Heart right ventricle (tissue), 16 donors: ENCODE results near the gene NPR3. TPM values are rescaled to one million over a fixed set of nuclear protein-coding genes. Genes with fewer than 3 reads are reported as not detected.
A peak's percentile ranks its signal among the peaks of the same experiment; 100 is the strongest.

ENCODE experiments used
- ATAC-seq, 8 donors: fragments of 200-7000 bp; cut with Tn5 transposase; one replicate each; pipeline ENCODE4 v1.9.1; 2020; ENCODE audit warnings: mild to moderate bottlenecking in 8 of 8, moderate library complexity in 8 of 8, moderate number of reproducible peaks in 1 of 8
- DNase-seq, 2 donors: peaks; one replicate each; pipeline ENCODE4 v3.0.0-alpha.2; 2020
- H3K27ac ChIP-seq, 10 donors: fragments of 200-600 bp; sonication (generic) in 2 of 10; one replicate each; pipeline versions ENCODE4 v1.5.0 to v1.8.0; 2020 to 2022; ENCODE audit warnings: mild to moderate bottlenecking in 3 of 10
- H3K27me3 ChIP-seq, 7 donors: fragments of 200-600 bp; one replicate each; pipeline ENCODE4 v1.8.0; 2021 to 2022; ENCODE audit warnings: mild to moderate bottlenecking in 2 of 7
- H3K36me3 ChIP-seq, 9 donors: fragments of 200-600 bp; sonication (generic) in 1 of 9; one replicate each; pipeline versions ENCODE4 v1.5.0 to v1.8.0; 2020 to 2022; ENCODE audit warnings: mild to moderate bottlenecking in 2 of 9
- H3K4me1 ChIP-seq, 9 donors: fragments of 200-600 bp; sonication (generic) in 1 of 9; one replicate each; pipeline versions ENCODE4 v1.5.0 to v1.8.0; 2020 to 2022; ENCODE audit warnings: mild to moderate bottlenecking in 4 of 9
- H3K4me3 ChIP-seq, 10 donors: fragments of 200-600 bp; sonication (generic) in 2 of 10; one replicate each; pipeline versions ENCODE4 v1.5.0 to v1.8.0; 2020 to 2022; ENCODE audit warnings: mild to moderate bottlenecking in 7 of 10, moderate library complexity in 2 of 10
- H3K9me3 ChIP-seq, 11 donors: fragments of 200-600 bp in 10 of 11; sonication (generic) in 2 of 11; one replicate each; pipeline versions ENCODE4 v1.5.0 to v1.8.0; 2013 to 2022; ENCODE audit warnings: mild to moderate bottlenecking in 2 of 11, control low read depth in 1 of 11, moderate library complexity in 1 of 11
- WGBS, 2 donors: extraction: QIAGEN DNeasy Blood & Tissue Kit; methylation state at CpG; one replicate each; pipeline ENCODE4 v1.1.7; 2013; ENCODE audit warnings: inconsistent platforms in 1 of 2; 5-methylcytosine and 5-hydroxymethylcytosine counted together
- intact Hi-C, 10 donors: fragments of 100-400 bp; cut with DNase I; formaldehyde crosslinking; loops; one replicate each; pipeline versions ENCODE4 v1.11.1 to v1.14.2; 2022
- polyA plus RNA-seq, 2 donors: library from polyadenylated mRNA; stranded (reverse); fragments of 200-250 nt; gene quantifications; one replicate each; pipeline ENCODE4 v1.2.3, GENCODE V29; 2013
- total RNA-seq, 10 donors: library from RNA; stranded (reverse); fragmentation: NEBNext Ultra II Directional in 3 of 10; extraction: Animal tissue kit (Norgen Biotek cat#: 25700) in 3 of 10; gene quantifications; one replicate each; pipeline versions ENCODE4 v1.2.1 to v1.2.4, GENCODE V29; 2021 to 2023
- TF ChIP-seq, protein P1 (sequence below), 9 donors: fragments of 200-600 bp; sonication (generic) in 2 of 9; IDR thresholded peaks; one replicate each; pipeline versions ENCODE4 v1.5.0 to v1.8.0; 2021 to 2022; ENCODE audit warnings: antibody characterized with exemption in 9 of 9, mild to moderate bottlenecking in 5 of 9, moderate library complexity in 1 of 9
- donor health status: Arrhythmogenic right ventricular cardiomyopathy.
- donor health status: ischemic (EF 13 %, LVEDD 7.1; RV severe dilation, severe dysfunction).
- donor health status: healthy with polysubstance abuse.
- donor health status: DM: no; HTN: yes; CAD: no.
- donor health status: DM: no; HTN: no; CAD: no.
- donor health status: ischemic (EF 25% LVEDD 6.9; RV normal size, moderate dysfunction).
- donor health status: ischemic (EF 25% LVEDD 5.7; RV mildly dilated, moderate dysfunction).
- donor health status: healthy.
- donor health status: DM: yes; HTN: yes; CAD: no.
- donor health status: Ischemic cardiomyopathy.
- donor health status: ischemic (EF 35%, LVEDD 5.7; RV mildly dilated, moderate dysfunction).
- donor health status: nonischemic (EF 11% LVEDD 7.7; RV severe dilation, severe dysfunction).
- donor health status: DM: yes; HTN: yes; CAD: no.
- donor health status: PGD.
- donor health status: ischemic (EF 29% LVEDD 5.4; RV normal size, mild dysfunction).
- donor health status: nonischemic (EF 23%, LVEDD 6.1; RV moderate dilation, normal function).

Gene NPR3
- total and polyA plus RNA-seq, 12 donors, result 6.0 to 135 (median 32.3) TPM

DNA sequence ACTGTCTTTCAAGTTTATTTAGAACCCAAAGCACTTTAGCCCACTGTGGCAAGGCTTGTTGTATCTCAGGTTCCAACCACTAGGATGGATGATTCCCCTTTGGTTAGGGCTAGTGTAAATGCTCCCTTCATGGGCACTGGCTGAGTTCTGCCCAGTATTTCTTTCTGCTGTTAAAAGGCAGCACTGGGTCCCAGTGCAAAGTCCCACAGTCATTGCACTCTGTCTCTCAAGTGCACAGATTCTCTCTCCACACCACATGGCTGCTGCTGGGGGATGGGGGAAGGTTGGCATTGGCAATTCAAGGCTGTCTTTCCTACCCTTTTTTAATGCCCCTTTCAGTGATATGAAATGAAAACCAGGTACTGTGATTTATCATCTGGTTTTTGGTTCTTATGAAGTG lies 7.2 kb upstream of the NPR3 start:
- DNase-seq (no peak), ATAC-seq (no peak)
- peaks cover 0 to 13% (median 0%) of the 10 kb centered on the region in 7 donors for H3K27me3 ChIP-seq
- H3K36me3 ChIP-seq, result no peaks in the 10 kb centered on the region
- no peaks in the 10 kb centered on the region for H3K4me1 ChIP-seq
- TF ChIP-seq, protein P1, sequence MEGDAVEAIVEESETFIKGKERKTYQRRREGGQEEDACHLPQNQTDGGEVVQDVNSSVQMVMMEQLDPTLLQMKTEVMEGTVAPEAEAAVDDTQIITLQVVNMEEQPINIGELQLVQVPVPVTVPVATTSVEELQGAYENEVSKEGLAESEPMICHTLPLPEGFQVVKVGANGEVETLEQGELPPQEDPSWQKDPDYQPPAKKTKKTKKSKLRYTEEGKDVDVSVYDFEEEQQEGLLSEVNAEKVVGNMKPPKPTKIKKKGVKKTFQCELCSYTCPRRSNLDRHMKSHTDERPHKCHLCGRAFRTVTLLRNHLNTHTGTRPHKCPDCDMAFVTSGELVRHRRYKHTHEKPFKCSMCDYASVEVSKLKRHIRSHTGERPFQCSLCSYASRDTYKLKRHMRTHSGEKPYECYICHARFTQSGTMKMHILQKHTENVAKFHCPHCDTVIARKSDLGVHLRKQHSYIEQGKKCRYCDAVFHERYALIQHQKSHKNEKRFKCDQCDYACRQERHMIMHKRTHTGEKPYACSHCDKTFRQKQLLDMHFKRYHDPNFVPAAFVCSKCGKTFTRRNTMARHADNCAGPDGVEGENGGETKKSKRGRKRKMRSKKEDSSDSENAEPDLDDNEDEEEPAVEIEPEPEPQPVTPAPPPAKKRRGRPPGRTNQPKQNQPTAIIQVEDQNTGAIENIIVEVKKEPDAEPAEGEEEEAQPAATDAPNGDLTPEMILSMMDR (IDR thresholded peaks at IDR 0.05), result no peak
- no peak overlapping the region for H3K4me3 ChIP-seq
- peaks cover 0 to 14% (median 0%) of the 10 kb centered on the region in 11 donors for H3K9me3 ChIP-seq
- intact Hi-C loops, result loop anchor here in 6 of 10 donors (10.0 kb wide), 4 partner anchors 151 to 721 kb away; no protein-coding TSS in a partner anchor
- H3K27ac ChIP-seq, result no peak overlapping the region

DNA sequence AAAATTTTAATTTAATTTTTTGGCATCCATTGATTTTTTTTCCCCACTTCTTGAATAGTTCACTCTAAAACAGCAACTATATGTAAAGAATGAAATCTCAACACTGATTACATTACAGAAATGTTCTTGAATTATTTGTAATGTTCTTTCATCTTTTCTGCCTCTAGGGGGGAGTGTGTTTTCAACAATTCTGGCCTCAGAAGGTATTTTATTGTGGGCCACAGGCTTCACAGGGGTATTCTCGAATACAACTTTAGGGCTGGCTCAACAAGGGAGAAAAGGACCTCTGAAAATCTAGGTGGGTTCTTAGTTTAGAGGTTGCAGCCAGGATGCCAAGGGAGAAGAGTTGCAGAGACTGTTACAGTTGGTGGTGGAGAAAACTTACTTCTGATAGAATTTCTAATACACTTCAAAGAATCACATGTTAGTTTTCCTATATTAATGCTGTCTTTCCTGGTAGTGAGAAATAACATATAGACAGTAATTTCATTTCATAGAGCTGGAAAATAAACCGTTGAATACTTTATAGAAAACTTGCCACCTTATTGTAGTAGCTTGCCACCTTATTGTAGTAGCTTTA lies 3.6 kb upstream of the NPR3 start:
- no peaks in the 10 kb centered on the region for H3K36me3 ChIP-seq
- peaks cover 0 to 47% (median 10%) of the 10 kb centered on the region in 7 donors for H3K27me3 ChIP-seq
- TF ChIP-seq, protein P1 (IDR thresholded peaks at IDR 0.05), result peak in 7 of 9 donors; percentile 36 to 64 (median 53)
- DNase-seq (no peak), ATAC-seq (no peak)
- no peaks in the 10 kb centered on the region for H3K9me3 ChIP-seq
- H3K4me1 ChIP-seq, result peaks cover 2 to 23% (median 10%) of the 10 kb centered on the region in 9 donors
- no peak overlapping the region for H3K27ac ChIP-seq
- H3K4me3 ChIP-seq, result no peak overlapping the region
- WGBS, 2 donors, result 32 to 41% methylated on average over 2 of the region's 2 CpGs
- intact Hi-C loops, result loop anchor here in 7 of 10 donors (5.0 to 10.0 kb wide), 9 partner anchors 147 to 717 kb away; no protein-coding TSS in a partner anchor

DNA sequence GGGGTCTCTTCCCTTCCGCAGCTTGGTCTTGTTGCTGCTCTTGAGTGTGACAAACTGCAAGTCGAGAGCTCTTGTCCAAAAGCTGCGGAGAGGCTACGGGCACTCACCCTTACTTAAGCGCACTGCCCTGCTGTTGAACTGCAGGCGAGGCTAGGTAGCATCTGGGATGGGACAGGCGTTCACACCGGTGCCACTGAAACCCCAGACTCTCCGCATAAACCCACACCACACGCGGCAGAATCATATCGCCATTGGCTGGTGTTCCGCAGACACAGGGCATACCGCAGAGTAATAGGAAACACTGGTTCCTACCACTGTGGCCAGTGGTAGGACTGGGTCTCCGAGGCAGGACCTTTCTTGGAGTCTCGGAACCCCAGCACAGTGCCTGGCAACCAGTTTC lies 2.2 kb upstream of the NPR3 start:
- peak overlapping the region in 2 of 10 donors; percentile 89 to 91 for H3K27ac ChIP-seq
- intact Hi-C loops, result loop anchor here in 7 of 10 donors (2.0 to 10.0 kb wide), 10 partner anchors 146 to 716 kb away; no protein-coding TSS in a partner anchor
- H3K4me1 ChIP-seq, result peaks cover 7 to 38% (median 22%) of the 10 kb centered on the region in 9 donors
- H3K9me3 ChIP-seq, result no peaks in the 10 kb centered on the region
- no peak overlapping the region for H3K4me3 ChIP-seq
- no peak for DNase-seq
- TF ChIP-seq, protein P1 (IDR thresholded peaks at IDR 0.05), result no peak
- WGBS, 2 donors, result 74 to 83% methylated on average over 16 of the region's 16 CpGs
- ATAC-seq, result no peak
- H3K36me3 ChIP-seq, result no peaks in the 10 kb centered on the region
- H3K27me3 ChIP-seq, result peaks cover 0 to 61% (median 22%) of the 10 kb centered on the region in 7 donors

DNA sequence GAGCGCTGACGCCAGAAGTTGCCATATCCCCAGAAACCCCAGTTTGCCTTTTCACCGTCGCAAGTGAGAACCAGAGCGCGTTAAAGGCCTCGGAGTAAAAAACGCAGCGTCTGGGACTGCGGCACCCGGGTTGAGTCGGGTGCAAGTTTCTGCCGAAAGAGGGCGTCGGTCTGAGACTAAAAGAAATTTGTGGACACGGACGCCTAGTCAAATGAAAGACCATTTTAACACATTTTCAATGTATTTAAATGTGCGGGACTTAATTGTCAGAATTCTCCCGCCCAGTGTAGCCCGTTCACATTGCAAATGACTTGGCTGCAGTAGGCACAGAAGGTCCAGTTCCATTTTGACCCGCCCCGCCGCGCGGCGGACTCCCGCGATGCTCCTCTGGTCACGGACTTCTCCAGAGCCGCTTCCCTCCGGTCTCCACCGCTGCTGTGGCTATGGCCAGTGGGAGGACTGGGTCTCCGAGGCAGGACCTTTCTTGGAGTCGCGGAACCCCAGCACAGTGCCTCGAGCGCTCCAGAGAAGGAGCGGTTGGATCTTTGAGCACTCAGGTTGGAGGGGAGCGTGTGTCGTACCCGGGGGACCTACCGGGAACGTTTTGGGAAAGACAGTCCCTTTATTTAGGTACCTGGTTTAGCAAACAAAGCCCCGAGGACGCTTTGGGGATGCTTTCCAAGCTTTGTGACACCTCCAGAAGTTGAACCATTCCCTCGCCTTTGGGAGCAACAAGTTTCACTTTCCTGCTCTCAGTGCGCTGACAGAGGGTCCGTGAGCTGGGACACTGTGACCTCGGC lies 1.2 kb upstream of the NPR3 start:
- H3K4me1 ChIP-seq, result peaks cover 7 to 46% (median 27%) of the 10 kb centered on the region in 9 donors
- peak overlapping the region; percentile 54 to 96 (median 83) for H3K27ac ChIP-seq
- H3K27me3 ChIP-seq, result peaks cover 0 to 71% (median 27%) of the 10 kb centered on the region in 7 donors
- peak; percentile 68 to 75 for DNase-seq
- 1% methylated on average over 49 of the region's 49 CpGs for WGBS, 2 donors
- TF ChIP-seq, protein P1 (IDR thresholded peaks at IDR 0.05), result peak; percentile 33 to 82 (median 69)
- H3K9me3 ChIP-seq, result no peaks in the 10 kb centered on the region
- peak overlapping the region; percentile 36 to 92 (median 68) for H3K4me3 ChIP-seq
- intact Hi-C loops, result loop anchor here in 9 of 10 donors (2.0 to 10.0 kb wide), 13 partner anchors 142 to 715 kb away; no protein-coding TSS in a partner anchor
- ATAC-seq, result peak; percentile 51 to 77 (median 69)
- no peaks in the 10 kb centered on the region for H3K36me3 ChIP-seq
